ENCODE measurements around the gene PDSS1. TPM values are rescaled to one million over a fixed set of nuclear protein-coding genes. Genes with fewer than 3 reads are reported as not detected.

PDSS1 gene
- polyA plus RNA-seq, 3 donors = 12.1 to 13.1 (median 12.6) TPM

DNA sequence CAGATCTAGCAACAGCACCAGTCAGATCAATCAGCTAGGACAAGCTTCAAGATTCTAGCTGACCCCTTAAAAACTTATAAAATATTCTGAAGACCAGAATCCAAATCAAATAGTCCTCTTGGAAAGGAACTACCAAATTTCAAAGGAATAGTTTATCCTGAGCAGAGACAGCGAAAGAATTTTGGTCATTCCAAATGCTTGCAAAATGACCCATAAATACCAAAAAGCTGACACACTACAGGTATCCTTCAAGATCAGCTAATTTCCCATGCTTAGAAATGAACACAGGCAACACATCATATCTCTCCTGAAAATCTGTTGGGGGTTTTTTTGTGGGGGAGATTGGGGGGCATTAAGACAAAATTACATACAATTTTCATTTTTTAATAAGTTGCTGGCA is 78.8 kb downstream of the PDSS1 start:
- no peak overlapping the region for H2AFZ ChIP-seq (ENCODE audit: insufficient read depth, low read depth, low read length, poor library complexity, severe bottlenecking)
- no peaks in the 10 kb centered on the region for H3K9me3 ChIP-seq (replicated peaks in 1 of 2; ENCODE audit: control insufficient read depth in 1 of 2, insufficient read depth in 1 of 2, low read length in 2 of 2)
- H3K27me3 Mint-ChIP-seq (ENCODE audit: low read depth in 3 of 3) = peaks cover 0 to 2% (median 0%) of the 10 kb centered on the region in 3 donors
- H3K36me3 ChIP-seq (replicated peaks in 1 of 2; ENCODE audit: control insufficient read depth in 1 of 2, insufficient read depth in 2 of 2, low read length in 2 of 2) = peaks cover 4 to 17% of the 10 kb centered on the region in 2 donors
- peaks cover 98% of the 10 kb centered on the region for H3K79me2 ChIP-seq (ENCODE audit: insufficient read depth, low read length)
- H3K9ac ChIP-seq (ENCODE audit: insufficient read depth, low read length, poor library complexity, severe bottlenecking) = no peak overlapping the region
- peak overlapping the region in 1 of 7 donors; percentile 23 for H3K27ac Mint-ChIP-seq
- TF ChIP-seq, protein P1, sequence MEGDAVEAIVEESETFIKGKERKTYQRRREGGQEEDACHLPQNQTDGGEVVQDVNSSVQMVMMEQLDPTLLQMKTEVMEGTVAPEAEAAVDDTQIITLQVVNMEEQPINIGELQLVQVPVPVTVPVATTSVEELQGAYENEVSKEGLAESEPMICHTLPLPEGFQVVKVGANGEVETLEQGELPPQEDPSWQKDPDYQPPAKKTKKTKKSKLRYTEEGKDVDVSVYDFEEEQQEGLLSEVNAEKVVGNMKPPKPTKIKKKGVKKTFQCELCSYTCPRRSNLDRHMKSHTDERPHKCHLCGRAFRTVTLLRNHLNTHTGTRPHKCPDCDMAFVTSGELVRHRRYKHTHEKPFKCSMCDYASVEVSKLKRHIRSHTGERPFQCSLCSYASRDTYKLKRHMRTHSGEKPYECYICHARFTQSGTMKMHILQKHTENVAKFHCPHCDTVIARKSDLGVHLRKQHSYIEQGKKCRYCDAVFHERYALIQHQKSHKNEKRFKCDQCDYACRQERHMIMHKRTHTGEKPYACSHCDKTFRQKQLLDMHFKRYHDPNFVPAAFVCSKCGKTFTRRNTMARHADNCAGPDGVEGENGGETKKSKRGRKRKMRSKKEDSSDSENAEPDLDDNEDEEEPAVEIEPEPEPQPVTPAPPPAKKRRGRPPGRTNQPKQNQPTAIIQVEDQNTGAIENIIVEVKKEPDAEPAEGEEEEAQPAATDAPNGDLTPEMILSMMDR (IDR thresholded peaks at IDR 0.05) = no peak
- H3K4me2 ChIP-seq (replicated peaks; ENCODE audit: extremely low read depth, low read length, poor library complexity, severe bottlenecking) = no peak overlapping the region
- peaks cover 100% of the 10 kb centered on the region for H4K20me1 ChIP-seq (ENCODE audit: insufficient read depth, low read length)
- no peak overlapping the region for H3K4me3 Mint-ChIP-seq
- H3K4me1 Mint-ChIP-seq = peaks cover 23% of the 10 kb centered on the region
- H3K27me3 ChIP-seq (ENCODE audit: control insufficient read depth in 2 of 2, insufficient read depth in 2 of 2, low read length in 2 of 2) = no peaks in the 10 kb centered on the region
- DNase-seq = no peak
- no peak overlapping the region for H3K27ac ChIP-seq (ENCODE audit: low read depth in 1 of 2, low read length in 2 of 2)
- no CpG with 5 or more reads among the region's 1 CpG for WGBS (ENCODE audit: insufficient coverage)
- intact Hi-C loops (cut with micrococcal nuclease) = no loop called here
- no peaks in the 10 kb centered on the region for H3K9me3 Mint-ChIP-seq
- H3K36me3 Mint-ChIP-seq = peaks cover 15 to 21% of the 10 kb centered on the region in 2 donors
- H3K4me3 ChIP-seq (replicated peaks in 1 of 3; ENCODE audit: low read depth in 2 of 3, low read length in 3 of 3) = no peak overlapping the region
- H3K4me1 ChIP-seq (ENCODE audit: control insufficient read depth in 1 of 2, insufficient read depth in 2 of 2, low read length in 2 of 2) = peaks cover 8 to 11% of the 10 kb centered on the region in 2 donors

DNA sequence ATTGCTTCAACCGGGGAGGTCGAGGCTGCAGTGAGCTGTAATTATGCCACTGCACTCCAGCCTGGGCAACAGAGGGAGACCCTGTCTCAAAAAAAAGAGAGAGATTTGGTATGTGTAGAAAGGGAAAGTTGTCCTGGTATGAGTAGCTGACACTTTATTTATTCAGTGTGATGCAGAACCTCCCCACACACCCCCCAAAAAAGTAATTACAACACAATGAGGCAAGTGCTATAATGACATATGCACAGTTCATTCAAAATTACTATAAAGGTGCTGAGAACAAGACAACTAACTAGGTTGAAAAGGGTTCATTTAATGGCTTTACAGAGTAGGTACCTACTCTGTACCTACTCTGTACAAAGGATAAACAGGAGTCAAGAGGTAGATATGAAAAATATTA is 80.2 kb downstream of the PDSS1 start:
- peaks cover 4 to 17% of the 10 kb centered on the region in 2 donors for H3K36me3 ChIP-seq (replicated peaks in 1 of 2; ENCODE audit: control insufficient read depth in 1 of 2, insufficient read depth in 2 of 2, low read length in 2 of 2)
- peaks cover 0 to 2% (median 0%) of the 10 kb centered on the region in 3 donors for H3K27me3 Mint-ChIP-seq (ENCODE audit: low read depth in 3 of 3)
- no peaks in the 10 kb centered on the region for H3K27me3 ChIP-seq (ENCODE audit: control insufficient read depth in 2 of 2, insufficient read depth in 2 of 2, low read length in 2 of 2)
- H2AFZ ChIP-seq (ENCODE audit: insufficient read depth, low read depth, low read length, poor library complexity, severe bottlenecking) = no peak overlapping the region
- peak overlapping the region in 3 of 7 donors; percentile 1 to 85 (median 61) for H3K27ac Mint-ChIP-seq
- H3K9ac ChIP-seq (ENCODE audit: insufficient read depth, low read length, poor library complexity, severe bottlenecking) = no peak overlapping the region
- peak overlapping the region in 1 of 2 donors; percentile 30 for H3K27ac ChIP-seq (ENCODE audit: low read depth in 1 of 2, low read length in 2 of 2)
- H3K36me3 Mint-ChIP-seq = peaks cover 15 to 17% of the 10 kb centered on the region in 2 donors
- H3K4me1 ChIP-seq (ENCODE audit: control insufficient read depth in 1 of 2, insufficient read depth in 2 of 2, low read length in 2 of 2) = peaks cover 20 to 21% of the 10 kb centered on the region in 2 donors
- no peak for DNase-seq
- H3K4me1 Mint-ChIP-seq = peaks cover 38% of the 10 kb centered on the region
- H4K20me1 ChIP-seq (ENCODE audit: insufficient read depth, low read length) = peaks cover 100% of the 10 kb centered on the region
- peaks cover 98% of the 10 kb centered on the region for H3K79me2 ChIP-seq (ENCODE audit: insufficient read depth, low read length)
- intact Hi-C loops (cut with micrococcal nuclease) = no loop called here
- H3K9me3 ChIP-seq (replicated peaks in 1 of 2; ENCODE audit: control insufficient read depth in 1 of 2, insufficient read depth in 1 of 2, low read length in 2 of 2) = no peaks in the 10 kb centered on the region
- no peak overlapping the region for H3K4me3 Mint-ChIP-seq
- H3K4me3 ChIP-seq (replicated peaks in 1 of 3; ENCODE audit: low read depth in 2 of 3, low read length in 3 of 3) = no peak overlapping the region
- H3K9me3 Mint-ChIP-seq = no peaks in the 10 kb centered on the region
- no peak overlapping the region for H3K4me2 ChIP-seq (replicated peaks; ENCODE audit: extremely low read depth, low read length, poor library complexity, severe bottlenecking)
- TF ChIP-seq, protein P1 (IDR thresholded peaks at IDR 0.05) = no peak
- no CpG with 5 or more reads among the region's 2 CpGs for WGBS (ENCODE audit: insufficient coverage)

Data from CD14-positive monocyte (primary cell).